ENCODE results near the gene ST7.

ST7 gene

GRCh38 chr7:117069379-117069778 is 116.1 kb downstream of the ST7 start:
- peak; percentile 53 to 67 for DNase-seq

- DNase-seq, result peak; percentile 42 to 62
Observed at GRCh38 chr7:117071551-117071950, 118.2 kb downstream of the ST7 start.

- DNase-seq, result no peak
Observed at GRCh38 chr7:117072620-117073118, 119.4 kb downstream of the ST7 start.

- DNase-seq, result no peak
Observed at GRCh38 chr7:117074378-117074777, 121.1 kb downstream of the ST7 start.

- no peak for DNase-seq
Observed at GRCh38 chr7:117075934-117076333, 122.6 kb downstream of the ST7 start.

- DNase-seq, result no peak
Observed at GRCh38 chr7:117076426-117076943, 123.2 kb downstream of the ST7 start.

GRCh38 chr7:117077658-117078057 is 124.4 kb downstream of the ST7 start:
- no peak for DNase-seq

- no peak for DNase-seq
Observed at GRCh38 chr7:117082647-117083046, 129.3 kb downstream of the ST7 start.

GRCh38 chr7:117083648-117084047 is 130.3 kb downstream of the ST7 start:
- no peak for DNase-seq

GRCh38 chr7:117084286-117084685 is 131.0 kb downstream of the ST7 start:
- DNase-seq, result no peak

GRCh38 chr7:117085275-117085674 is 132.0 kb downstream of the ST7 start:
- DNase-seq, result no peak

- DNase-seq, result no peak
Observed at GRCh38 chr7:117085769-117086463, 132.6 kb downstream of the ST7 start.

GRCh38 chr7:117086788-117087187 is 133.5 kb downstream of the ST7 start:
- no peak for DNase-seq

- no peak for DNase-seq
Observed at GRCh38 chr7:117087639-117088396, 134.5 kb downstream of the ST7 start.

GRCh38 chr7:117088623-117089194 is 135.4 kb downstream of the ST7 start:
- peak; percentile 85 to 88 for DNase-seq

- DNase-seq, result no peak
Observed at GRCh38 chr7:117090791-117091190, 137.5 kb downstream of the ST7 start.

GRCh38 chr7:117091721-117092120 is 138.4 kb downstream of the ST7 start:
- DNase-seq, result no peak

- DNase-seq, result no peak
Observed at GRCh38 chr7:117092785-117093184, 139.5 kb downstream of the ST7 start.

- DNase-seq, result no peak
Observed at GRCh38 chr7:117094457-117094856, 141.2 kb downstream of the ST7 start.

- DNase-seq, result no peak
Observed at GRCh38 chr7:117095055-117095454, 141.8 kb downstream of the ST7 start.

GRCh38 chr7:117096330-117096729 is 143.0 kb downstream of the ST7 start:
- DNase-seq, result no peak

GRCh38 chr7:117096942-117097341 is 143.6 kb downstream of the ST7 start:
- no peak for DNase-seq

GRCh38 chr7:117097860-117098259 is 144.6 kb downstream of the ST7 start:
- DNase-seq, result no peak

- no peak for DNase-seq
Observed at GRCh38 chr7:117098457-117098856, 145.2 kb downstream of the ST7 start.

All from NCI-H187 (cell line).